HG03060 (cell line): ENCODE results near the gene CSNK2B.

ENCODE experiments used
- ATAC-seq: cut with Tn5 transposase; IDR thresholded peaks from one replicate; pipeline ENCODE4 v1.9.1; 2021; ENCODE audit warnings: low read depth, moderate number of reproducible peaks; ENCODE audit not compliant: unreplicated experiment

The CSNK2B gene

DNA sequence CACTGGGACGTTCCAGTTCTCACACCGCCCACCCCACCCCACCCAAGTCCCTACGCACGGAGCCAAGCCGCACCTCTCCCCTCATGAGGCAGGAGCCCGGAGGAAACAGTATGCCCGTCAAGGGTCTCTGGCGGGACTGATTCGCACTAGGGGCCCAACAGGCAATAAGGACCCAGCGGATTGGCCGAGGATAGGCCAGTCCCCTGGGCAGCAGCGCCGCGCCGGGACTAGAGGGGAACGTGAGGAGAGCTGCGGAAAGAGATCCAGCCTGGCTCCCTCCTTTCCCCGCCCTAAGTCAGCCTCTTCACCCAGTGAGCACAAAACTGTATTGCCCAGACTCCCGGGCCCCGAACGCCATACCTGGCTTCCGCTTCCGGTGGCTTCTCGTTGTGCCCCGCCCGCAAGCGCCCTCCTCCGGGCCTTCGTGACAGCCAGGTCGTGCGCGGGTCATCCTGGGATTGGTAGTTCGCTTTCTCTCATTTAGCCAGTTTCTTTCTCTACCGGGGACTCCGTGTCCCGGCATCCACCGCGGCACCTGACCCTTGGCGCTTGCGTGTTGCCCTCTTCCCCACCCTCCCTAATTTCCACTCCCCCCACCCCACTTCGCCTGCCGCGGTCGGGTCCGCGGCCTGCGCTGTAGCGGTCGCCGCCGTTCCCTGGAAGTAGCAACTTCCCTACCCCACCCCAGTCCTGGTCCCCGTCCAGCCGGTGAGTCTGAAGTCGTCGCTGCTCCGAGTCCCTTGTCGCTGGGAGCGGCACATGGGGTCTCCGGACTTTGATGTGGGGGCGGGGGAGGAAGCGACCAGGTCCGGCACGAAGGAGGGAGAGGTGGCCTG, at the start of gene CSNK2B:
TSS of gene CSNK2B (plus strand) at position 580 of the 836 bp plus-strand sequence. CDS start 752 bp downstream, outside the sequence.
- peak; percentile 72 for ATAC-seq

DNA sequence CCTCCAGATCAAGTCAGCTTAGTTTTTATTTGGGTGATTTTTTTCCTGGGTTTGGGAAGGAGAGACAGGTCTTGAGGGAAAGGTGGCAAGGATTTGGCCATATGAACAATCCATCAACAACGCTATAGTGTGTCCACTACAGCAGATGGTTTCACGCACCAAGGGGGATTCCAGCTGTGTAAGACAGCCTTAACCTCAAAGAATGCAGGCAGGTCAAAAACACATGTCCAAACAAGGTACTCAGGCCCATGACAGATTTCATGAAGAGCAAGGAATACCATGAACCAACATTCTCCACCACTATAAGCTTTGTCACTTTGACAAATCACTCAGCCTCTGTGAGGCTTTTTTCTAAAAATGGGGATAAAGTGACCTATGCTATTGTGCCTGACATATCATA, 48.9 kb upstream of the CSNK2B start:
- ATAC-seq, result no peak

DNA sequence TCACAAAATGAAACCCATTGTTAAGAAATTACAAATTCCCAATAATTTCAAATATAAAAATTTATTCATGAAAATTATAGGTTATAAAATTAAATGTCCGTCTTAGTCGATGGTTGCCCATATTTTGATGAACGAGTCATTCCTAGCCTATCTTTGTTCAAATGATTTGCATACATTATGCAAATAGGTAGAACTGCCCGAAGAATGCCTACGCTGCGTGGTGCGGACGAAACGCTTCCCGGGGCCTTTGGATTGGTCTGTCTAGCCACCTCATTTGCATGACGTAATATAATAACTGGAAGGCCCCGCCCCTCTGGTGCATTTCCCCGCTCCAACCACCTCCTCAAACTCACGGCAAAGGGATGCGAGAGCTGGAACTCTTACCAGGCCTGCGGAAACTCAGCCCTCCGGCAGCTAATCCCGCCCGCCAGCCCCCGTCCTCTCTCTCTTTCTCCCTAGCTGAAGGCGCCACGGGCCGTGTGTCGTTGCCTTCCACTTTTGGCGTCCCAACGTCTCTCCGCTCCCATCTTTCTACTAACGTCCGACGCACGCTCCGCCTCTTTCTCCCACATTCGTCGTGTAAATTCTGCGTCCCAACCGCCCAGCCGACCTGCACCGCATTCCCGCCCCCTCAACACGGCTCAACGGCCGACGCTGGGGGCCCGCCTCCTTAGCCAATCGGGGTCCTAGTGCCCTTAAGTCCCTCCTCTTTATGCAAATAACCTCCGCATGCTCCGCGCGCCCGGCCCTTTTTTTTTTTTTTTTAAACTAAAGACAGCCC, 45.9 kb upstream of the CSNK2B start:
- peak; percentile 70 for ATAC-seq

DNA sequence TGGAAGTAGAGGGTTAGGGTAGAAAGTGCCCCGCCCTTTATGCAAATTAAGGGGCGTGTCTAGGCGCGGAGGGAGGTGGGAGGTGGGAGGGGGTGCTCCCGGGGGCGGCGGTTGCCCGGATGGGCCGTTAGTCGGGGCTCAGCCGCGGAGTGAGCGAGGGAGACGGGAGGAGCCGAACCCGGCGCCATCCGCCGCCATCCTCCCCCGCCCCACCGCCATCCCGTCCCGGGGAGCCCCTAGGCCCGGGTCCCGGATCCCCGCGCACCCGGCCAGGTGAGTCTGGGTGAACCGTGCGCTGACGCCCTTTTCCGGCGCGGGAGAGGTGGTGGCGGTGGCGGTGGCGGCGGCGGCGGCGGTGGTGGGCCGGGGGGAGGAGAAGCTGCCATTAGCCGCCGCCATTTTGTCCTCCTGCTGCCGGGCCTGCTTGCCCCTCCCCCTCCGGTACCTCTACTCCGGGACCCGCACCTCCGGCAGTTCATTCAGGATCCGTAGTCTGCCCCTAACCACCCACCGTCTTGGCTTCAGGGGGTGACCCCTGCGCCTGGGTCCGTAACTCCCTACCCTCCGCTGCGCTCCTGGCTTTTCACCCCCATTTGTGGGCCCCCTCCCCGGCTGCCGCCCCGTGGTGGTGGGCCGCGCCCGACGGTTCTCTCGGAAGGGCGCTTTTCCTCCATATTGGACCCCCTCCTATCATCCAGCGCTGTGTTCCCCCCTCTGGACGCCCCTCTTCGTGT, 45.1 kb upstream of the CSNK2B start, which contains the start of gene PRRC2A:
TSS of gene PRRC2A (plus strand) at position 130 of the 734 bp plus-strand sequence. CDS start 2,075 bp downstream, outside the sequence.
- peak; percentile 13 for ATAC-seq

DNA sequence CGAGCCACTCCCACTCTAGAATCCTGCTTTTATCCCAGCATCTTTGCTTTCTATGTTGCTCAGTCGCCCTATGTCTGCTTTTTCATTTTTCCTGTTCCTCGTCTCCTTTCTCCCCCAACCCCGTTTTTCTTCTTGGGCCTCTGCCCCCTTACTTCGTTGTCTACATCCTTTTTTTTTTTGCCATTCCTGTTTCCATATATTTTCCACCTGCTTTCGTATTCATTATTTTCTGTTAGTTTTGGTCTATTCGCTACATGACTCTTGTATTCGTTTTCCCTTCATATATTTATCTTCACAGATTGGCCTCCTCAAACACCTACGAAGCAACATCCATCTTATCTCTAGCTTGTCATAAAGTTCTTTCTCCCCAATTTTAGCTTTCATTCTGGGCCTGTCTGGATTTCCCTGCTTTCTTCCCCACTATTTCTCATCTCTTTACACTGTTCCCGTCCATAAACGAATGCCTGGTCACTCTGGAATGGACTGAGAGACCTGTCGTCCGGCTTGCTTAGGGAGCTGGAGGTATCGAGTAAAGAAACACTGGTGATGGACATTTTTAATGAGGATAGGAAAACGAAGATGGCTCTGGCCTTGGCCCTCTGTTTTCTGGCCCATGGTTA, 44.5 kb upstream of the CSNK2B start:
- no peak for ATAC-seq

DNA sequence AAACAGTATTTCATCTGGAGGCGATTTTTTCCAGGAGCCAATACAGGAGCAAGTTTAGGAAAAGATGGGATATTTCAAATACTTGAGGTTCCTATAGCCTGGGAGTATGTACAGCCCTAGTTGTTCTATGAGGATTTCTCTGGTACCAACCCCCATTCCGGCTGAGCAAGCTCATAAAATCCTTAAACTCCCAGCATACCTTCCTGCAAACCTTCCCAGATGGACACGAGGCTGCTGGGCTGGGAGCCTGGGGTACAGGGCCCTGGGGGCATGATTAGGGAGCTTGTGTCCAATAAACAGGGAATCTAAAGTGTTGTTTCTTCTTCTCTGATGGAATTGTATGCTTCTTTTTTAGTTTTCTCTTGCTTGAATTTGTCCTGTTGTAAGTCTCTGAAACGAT, 43.9 kb upstream of the CSNK2B start:
- no peak for ATAC-seq

DNA sequence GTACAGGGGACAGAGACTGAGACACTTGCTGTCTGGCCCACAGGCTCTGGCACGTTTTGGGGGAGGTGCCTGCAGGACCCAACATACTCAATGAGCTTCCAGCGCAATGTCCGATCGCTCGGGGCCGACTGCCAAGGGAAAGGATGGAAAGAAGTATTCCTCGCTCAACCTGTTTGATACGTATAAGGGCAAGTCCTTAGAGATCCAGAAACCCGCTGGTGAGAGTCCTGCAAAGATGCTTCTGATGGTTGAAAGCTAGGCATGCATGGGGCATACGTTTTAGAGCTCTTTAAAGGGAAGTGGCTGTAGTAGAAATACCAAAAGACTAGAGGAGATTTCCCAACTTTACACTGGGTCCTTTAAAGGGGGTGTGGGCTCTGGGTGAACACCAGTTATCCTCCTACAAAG, 43.2 kb upstream of the CSNK2B start:
- no peak for ATAC-seq

DNA sequence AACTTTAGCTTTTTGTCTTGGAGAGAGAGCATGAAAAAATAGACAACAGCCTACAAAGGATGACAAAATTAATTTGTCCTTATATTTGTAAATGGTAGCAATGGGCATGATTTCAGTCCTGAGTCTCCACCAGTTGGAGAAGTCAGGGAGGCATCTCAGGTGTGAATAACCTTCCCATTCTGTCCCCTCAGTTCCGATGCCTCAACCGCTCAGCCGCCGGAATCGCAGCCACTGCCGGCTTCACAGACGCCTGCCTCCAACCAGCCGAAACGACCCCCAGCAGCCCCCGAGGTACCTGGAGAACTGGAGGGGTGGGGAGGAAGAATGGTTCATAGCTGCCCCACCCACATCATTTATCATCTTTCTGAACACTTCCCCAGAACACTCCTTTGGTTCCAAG, 41.8 kb upstream of the CSNK2B start:
- no peak for ATAC-seq

DNA sequence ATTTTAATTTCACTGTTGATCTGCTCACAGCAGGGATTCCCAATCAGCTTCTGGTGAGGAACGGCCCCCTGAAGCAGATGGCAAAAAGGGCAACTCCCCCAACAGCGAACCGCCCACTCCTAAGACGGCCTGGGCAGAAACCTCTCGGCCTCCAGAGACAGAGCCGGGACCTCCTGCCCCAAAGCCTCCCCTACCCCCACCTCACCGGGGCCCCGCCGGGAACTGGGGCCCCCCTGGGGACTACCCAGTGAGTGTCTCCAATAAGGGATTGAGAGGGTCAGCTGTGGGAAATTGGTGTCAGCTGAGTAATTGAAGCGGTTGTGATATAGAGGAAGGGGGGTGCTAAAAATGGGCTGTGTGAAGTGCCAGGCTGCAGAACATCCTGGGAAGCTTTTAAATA, 38.9 kb upstream of the CSNK2B start:
- ATAC-seq, result no peak

DNA sequence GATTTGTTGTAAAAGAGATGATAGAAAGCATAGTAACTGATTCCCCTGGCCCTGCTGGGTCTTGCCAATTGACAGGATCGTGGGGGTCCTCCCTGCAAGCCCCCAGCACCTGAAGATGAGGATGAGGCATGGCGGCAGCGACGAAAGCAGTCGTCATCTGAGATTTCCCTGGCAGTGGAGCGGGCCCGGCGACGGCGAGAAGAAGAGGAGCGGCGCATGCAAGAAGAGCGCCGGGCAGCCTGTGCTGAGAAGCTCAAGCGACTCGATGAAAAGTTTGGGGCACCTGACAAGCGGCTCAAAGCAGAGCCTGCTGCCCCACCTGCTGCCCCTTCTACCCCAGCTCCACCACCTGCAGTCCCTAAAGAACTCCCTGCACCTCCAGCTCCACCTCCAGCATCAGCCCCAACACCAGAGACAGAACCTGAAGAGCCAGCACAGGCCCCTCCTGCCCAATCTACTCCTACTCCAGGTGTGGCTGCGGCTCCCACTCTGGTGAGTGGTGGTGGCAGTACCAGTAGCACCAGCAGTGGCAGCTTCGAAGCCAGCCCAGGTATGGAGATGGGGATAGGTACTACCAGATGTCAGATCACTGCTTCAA, 38.1 kb upstream of the CSNK2B start:
- no peak for ATAC-seq

DNA sequence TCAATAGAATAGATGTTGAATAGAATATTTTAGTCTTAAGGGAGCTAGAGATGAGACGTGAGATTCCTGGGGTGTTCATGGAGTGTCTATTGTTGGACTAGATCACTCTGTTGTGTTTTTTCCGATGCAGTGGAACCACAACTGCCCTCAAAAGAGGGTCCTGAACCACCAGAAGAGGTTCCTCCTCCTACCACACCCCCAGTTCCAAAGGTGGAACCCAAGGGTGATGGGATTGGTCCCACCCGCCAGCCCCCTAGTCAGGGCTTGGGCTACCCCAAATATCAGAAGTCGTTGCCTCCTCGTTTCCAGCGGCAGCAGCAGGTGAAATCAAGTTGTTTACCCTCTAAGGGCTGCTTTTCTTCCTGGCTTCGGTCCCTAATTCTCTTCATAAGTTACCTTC, 36.9 kb upstream of the CSNK2B start:
- no peak for ATAC-seq

DNA sequence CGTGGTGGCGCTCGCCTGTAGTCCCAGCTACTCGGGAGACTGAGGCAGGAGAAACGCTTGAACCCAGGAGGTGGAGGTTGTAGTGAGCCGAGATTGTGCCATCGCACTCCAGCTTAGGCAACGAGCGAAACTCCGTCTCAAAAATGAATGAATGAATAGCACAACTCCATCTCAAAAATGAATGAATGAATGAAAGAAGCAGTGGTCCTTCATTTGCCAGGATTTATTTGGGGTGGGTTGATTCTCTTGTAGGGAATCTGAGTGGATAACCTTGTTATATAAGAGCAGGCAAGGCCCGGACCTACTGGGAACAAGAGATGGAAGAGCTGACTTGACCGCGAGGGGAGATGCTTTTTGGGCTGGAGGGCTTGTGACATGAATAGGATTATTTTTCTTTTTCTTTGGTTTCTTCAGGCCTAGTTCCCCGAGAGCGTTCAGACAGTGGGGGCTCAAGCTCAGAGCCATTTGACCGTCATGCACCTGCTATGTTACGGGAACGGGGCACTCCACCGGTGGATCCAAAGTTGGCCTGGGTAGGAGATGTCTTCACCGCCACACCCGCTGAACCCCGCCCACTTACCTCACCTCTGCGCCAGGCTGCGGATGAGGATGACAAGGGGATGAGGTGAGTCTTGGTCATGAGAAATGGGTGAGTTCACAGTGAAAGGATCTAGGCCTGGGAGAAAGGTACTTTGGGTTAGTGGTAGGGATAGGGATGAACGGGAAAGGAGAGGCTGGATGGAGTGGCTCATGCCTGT, 35.5 kb upstream of the CSNK2B start:
- ATAC-seq, result no peak

DNA sequence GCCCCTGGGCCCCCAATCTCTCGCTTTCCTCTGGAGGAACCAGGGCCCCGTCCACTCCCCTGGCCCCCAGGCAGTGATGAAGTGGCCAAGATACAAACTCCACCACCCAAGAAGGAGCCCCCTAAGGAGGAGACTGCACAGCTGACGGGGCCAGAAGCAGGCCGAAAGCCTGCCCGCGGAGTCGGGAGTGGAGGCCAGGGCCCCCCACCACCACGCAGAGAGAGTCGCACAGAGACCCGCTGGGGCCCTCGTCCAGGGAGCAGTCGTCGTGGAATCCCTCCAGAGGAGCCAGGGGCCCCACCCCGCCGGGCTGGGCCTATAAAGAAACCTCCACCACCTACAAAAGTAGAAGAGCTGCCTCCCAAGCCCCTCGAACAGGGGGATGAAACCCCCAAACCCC, 34.7 kb upstream of the CSNK2B start:
- ATAC-seq, result no peak

DNA sequence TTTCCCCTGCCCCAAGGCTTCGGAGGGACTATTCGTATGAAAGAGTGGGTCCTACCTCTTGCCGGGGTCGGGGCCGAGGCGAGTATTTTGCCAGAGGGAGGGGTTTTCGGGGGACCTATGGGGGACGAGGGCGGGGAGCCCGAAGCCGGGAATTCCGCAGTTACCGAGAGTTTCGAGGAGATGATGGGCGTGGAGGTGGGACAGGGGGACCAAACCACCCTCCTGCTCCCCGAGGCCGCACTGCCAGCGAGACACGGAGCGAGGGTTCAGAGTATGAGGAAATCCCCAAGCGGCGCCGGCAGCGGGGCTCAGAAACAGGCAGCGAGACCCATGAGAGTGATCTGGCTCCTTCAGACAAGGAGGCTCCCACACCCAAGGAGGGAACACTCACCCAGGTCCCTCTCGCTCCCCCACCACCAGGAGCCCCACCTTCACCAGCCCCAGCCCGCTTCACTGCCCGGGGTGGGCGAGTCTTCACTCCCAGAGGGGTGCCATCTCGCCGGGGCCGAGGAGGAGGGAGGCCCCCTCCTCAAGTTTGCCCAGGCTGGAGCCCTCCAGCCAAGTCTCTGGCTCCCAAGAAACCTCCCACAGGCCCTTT, 34.1 kb upstream of the CSNK2B start:
- ATAC-seq, result no peak

DNA sequence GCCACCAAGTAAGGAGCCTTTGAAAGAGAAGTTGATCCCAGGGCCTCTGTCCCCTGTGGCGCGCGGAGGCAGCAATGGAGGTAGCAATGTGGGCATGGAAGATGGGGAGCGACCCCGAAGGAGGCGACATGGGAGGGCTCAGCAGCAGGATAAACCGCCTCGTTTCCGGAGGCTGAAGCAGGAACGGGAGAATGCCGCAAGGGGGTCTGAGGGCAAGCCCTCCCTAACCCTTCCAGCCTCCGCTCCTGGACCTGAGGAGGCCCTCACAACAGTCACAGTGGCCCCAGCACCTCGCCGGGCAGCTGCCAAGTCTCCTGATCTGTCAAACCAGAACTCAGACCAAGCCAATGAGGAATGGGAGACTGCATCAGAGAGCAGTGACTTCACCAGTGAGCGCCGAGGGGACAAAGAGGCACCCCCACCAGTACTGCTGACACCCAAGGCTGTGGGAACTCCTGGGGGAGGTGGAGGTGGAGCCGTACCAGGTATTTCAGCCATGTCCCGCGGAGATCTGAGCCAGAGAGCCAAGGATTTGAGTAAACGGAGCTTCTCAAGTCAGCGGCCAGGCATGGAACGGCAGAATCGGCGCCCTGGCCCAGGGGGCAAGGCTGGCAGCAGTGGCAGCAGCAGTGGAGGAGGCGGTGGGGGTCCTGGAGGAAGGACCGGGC, 33.5 kb upstream of the CSNK2B start:
- ATAC-seq, result no peak

DNA sequence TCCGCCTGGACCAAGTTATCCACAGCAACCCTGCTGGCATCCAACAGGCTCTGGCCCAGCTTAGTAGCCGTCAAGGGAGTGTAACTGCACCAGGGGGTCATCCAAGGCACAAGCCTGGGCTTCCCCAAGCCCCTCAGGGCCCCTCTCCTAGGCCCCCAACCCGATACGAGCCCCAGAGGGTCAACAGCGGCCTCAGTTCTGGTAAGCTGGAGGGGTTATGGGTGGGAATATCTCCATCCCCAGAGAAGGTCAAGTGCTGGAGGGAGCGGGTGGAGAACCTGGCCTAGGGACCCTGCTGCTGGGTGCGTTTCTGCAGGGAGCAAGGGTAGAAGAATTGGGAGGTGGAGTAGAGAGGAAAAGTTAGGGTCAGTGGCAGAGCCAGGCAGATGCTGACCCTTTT, 32.4 kb upstream of the CSNK2B start:
- ATAC-seq, result no peak

DNA sequence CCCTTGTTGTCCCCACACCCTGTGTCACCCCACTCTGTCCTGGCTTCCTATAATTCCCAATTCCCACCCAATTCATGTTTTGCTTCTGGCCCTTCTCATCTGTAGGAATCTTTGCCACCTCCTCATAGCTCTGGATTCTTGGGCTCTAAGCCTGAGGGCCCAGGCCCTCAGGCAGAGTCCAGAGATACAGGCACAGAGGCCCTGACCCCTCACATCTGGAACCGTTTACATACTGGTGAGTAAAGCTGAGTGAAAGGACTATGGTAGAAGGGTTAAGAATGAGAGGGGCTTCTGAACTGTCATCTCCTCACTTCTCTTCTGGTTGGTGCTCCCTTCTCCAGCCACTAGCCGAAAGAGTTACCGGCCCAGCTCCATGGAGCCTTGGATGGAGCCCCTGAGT, 31.7 kb upstream of the CSNK2B start:
- ATAC-seq, result no peak

DNA sequence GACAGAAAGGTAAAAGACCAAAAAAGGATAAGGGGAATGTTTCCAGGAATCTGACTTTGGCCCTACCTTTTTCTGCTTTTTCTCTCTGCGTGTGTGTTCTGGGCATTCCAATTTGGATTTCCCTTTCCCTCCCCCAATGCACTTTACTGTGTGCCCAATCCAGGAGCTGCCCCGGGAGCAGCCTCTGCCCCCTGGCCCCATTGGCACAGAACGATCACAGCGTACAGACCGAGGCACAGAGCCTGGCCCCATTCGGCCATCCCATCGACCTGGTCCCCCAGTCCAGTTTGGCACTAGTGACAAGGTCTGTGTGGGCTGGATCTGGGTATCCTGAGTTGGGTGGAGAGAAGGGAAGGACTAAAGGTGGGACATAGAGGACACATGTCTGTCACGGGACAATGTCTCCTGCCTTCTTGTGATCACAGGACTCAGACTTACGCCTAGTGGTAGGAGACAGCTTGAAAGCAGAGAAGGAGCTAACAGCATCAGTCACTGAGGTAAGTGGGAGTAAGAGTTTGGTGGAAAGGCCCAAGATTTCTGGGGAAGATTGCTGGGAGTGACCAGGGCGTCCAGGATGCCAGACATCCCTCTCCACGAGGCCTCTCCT, 30.8 kb upstream of the CSNK2B start:
- ATAC-seq, result no peak
